GM20000 (cell line): ENCODE data around the gene SUPT3H.

Experiments used
- DNase-seq: peaks from one replicate; pipeline ENCODE4 v3.0.0; 2012; ENCODE audit warnings: low spot score
- TF ChIP-seq, protein P1 (sequence below): IDR thresholded peaks from 2 replicates; pipeline ENCODE4 v1.5.1; 2012; ENCODE audit warnings: mild to moderate bottlenecking, control low read depth; ENCODE audit errors: extremely low read depth, missing control alignments

Gene SUPT3H

DNA sequence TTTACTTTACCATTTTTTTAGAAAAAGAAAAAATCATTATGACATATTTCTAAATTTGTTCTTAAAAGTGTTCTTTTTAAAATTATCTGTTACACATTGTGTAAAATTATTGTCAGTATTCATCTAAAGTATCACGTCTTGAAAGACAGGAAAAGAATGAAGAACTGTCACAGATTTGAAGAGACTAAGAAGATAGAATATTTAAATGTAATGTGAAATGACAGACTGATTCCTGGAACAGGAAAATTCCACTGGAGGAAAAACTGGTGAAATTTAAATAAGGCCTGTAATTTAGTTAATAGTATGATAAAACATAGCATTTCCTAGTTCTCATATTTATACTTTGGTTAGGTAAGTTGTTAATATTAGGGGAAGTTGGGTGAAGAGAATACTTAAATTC lies 102.4 kb downstream of the SUPT3H start:
- TF ChIP-seq, protein P1, sequence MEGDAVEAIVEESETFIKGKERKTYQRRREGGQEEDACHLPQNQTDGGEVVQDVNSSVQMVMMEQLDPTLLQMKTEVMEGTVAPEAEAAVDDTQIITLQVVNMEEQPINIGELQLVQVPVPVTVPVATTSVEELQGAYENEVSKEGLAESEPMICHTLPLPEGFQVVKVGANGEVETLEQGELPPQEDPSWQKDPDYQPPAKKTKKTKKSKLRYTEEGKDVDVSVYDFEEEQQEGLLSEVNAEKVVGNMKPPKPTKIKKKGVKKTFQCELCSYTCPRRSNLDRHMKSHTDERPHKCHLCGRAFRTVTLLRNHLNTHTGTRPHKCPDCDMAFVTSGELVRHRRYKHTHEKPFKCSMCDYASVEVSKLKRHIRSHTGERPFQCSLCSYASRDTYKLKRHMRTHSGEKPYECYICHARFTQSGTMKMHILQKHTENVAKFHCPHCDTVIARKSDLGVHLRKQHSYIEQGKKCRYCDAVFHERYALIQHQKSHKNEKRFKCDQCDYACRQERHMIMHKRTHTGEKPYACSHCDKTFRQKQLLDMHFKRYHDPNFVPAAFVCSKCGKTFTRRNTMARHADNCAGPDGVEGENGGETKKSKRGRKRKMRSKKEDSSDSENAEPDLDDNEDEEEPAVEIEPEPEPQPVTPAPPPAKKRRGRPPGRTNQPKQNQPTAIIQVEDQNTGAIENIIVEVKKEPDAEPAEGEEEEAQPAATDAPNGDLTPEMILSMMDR = no peak
- no peak for DNase-seq

DNA sequence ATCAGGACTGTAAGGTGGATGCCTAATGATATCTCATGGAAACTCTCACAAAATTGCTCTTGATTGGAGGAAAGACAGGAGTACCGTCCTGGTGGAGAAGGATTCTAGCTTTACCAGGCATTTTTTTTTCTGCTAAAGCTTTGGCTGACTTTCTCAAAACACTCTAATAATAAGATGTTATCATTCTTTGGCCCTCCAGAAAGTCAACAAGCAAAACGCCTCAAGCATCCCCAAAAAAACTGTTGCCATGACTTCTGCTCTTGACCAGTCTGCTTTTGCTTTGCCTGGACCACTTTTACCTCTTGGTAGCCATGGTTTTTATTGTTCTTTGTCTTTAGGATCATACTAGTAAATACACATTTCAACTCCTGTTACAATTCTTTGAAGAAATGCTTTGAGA lies 105.1 kb downstream of the SUPT3H start:
- no peak for DNase-seq
- TF ChIP-seq, protein P1 = no peak

DNA sequence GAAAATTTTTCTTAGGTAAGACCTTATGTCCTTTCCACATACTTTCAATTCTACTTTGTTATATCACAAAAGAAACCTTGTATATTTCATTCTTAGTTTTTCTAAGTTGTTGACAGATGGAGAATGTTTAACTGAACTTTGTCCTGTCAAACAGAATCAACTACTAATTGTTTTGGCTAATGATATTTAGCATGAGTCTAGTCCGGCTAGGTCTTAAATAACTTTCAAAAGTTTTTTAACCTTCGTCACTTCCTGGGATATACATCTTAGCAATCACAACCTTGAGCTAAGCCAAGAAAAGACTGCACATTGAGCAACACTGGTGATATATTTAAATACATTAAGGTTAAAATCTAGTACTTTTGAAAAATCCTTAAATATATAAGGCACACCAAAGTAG lies 112.5 kb downstream of the SUPT3H start:
- TF ChIP-seq, protein P1 = no peak
- DNase-seq = no peak

DNA sequence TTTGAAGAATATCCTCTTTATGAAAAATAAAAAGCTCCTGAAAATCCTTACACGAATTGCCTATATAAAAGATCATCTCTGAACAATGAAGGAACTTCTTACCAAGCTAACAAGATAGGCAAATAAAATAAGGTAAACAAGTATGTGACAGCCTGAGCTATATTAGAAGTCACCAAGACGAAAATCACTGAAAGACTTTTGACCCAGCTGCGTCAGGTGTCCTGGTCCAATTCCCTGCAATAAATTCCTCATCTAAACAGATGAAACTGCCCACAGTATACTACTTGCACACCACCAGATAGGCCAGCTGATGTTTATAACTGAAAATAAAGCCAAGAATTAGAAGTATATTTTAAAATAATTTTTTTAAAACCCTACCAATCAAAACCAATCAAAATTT lies 117.0 kb downstream of the SUPT3H start:
- DNase-seq = no peak
- TF ChIP-seq, protein P1 = no peak

DNA sequence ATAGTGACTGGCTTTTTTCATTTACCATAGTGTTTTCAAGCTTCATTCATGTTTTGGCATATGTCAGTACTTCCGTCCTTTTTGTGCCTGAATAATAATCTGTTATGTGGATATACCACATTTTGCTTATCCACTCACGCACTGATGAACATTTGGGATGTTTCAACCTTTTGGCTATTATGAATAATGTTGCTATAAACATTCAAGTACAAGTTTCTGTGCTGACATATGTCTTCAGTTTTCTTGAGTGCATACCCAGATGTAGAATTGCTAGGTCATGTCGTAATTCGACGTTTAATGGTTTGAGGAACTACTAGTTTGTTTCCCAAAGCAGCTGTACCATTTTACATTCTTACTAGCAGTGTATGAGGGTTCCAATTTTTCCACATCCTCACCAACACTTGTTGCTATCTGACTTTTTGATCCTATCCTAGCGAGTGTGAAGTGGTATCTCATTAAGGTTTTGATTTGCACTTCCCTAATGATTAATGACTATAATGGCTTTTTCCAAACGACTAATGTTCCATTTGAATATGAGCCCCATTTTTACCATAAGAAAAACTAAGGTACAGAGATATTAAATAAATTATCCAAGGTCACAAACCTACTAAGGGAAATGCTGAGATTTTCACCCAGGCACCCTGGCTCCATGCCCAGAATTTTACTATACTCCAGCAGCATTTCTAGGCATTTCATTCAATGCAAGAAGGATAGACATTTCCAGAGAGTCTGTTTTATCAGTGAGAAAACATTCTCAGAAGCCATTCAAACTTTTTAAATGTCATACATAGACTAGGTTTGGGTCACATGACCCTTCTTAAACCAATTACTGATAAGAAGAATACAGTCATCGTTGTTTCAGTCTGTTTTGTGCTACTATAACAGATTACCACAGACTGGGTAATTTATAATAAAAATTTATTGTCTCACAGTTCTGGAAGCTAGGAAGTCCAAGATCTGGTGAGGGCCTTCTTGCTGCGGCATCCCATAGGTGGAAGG lies 120.7 kb downstream of the SUPT3H start:
- DNase-seq = no peak
- TF ChIP-seq, protein P1 = no peak

DNA sequence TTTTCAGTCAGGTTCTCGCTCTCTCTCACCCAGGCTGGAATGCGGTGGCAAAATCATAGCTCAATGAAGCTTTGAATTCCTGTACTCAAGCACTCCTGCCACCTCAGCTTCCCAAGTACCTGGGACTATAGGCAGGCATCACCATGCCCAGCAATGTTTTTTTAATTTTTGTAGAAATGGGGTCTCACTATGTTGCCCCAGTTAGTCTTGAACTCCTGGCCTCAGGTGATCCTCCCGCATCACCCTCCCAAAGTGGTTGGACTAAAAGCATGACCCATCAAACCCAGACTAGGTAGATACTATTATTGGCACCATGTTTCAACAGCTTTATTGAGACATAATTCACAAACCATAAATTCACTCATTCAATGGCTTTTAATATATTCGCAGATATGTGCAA lies 122.3 kb downstream of the SUPT3H start:
- no peak for DNase-seq
- TF ChIP-seq, protein P1 = no peak

DNA sequence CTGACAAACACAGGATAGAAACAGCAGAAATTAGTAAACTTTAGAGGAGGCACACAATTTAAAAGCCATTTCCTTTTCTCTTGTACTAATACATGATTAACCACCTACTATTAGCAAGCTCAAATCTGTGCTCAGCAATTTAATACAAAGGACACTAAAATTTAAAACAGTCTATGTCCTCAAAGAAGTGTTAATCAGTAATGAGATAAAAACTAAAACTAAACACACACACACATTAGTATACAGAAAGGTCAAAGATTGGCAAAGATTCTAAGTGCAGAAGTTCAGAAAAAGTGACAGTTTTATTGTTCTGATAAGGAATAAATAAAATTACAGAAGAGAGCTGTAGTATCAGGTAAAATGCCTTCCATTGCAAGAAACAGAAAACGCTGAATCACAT lies 123.5 kb downstream of the SUPT3H start:
- DNase-seq = no peak
- TF ChIP-seq, protein P1 = no peak
